Right hindlimb (tissue), 1 donor: ENCODE results near the gene NGRN.
A peak's percentile ranks its signal among the peaks of the same experiment; 100 is the strongest.

Experiments
- DNase-seq: peaks from one replicate; pipeline ENCODE4 v3.0.0-alpha.2; 2018

NGRN gene

GRCh38 chr15:90265271-90266060, at the start of gene NGRN:
Gene NGRN (plus strand): TSS chr15:90265672. CDS start chr15:90265713, 41 bp downstream.
- DNase-seq = peak; percentile 96

- DNase-seq = no peak
These were observed 47.6 kb upstream of the NGRN start for GRCh38 chr15:90217671-90218394.

GRCh38 chr15:90219421-90220141, 45.9 kb upstream of the NGRN start:
- no peak for DNase-seq

GRCh38 chr15:90221246-90221900, 44.1 kb upstream of the NGRN start:
- DNase-seq = peak; percentile 73

GRCh38 chr15:90222547-90222946, 42.9 kb upstream of the NGRN start:
- DNase-seq = no peak

GRCh38 chr15:90223441-90224165, 41.9 kb upstream of the NGRN start:
- DNase-seq = no peak

- DNase-seq = no peak
These were observed 40.4 kb upstream of the NGRN start for GRCh38 chr15:90225047-90225446.

- no peak for DNase-seq
These were observed 39.8 kb upstream of the NGRN start for GRCh38 chr15:90225504-90226234.

GRCh38 chr15:90227336-90227735, 38.1 kb upstream of the NGRN start:
- no peak for DNase-seq

GRCh38 chr15:90227816-90228772, 37.4 kb upstream of the NGRN start:
- no peak for DNase-seq

- no peak for DNase-seq
These were observed 36.5 kb upstream of the NGRN start for GRCh38 chr15:90228960-90229359.

- DNase-seq = no peak
These were observed 35.4 kb upstream of the NGRN start for GRCh38 chr15:90230071-90230494.

GRCh38 chr15:90230610-90231009, 34.9 kb upstream of the NGRN start:
- DNase-seq = no peak

- DNase-seq = no peak
These were observed 34.1 kb upstream of the NGRN start for GRCh38 chr15:90231028-90232017.

- no peak for DNase-seq
These were observed 33.3 kb upstream of the NGRN start for GRCh38 chr15:90232196-90232595.

GRCh38 chr15:90232941-90233386, 32.5 kb upstream of the NGRN start:
- DNase-seq = no peak

- peak; percentile 98 for DNase-seq
These were observed 31.9 kb upstream of the NGRN start, which contains the start of gene CIB1 for GRCh38 chr15:90233387-90234095. Gene CIB1 (minus strand): TSS chr15:90233941. CDS start chr15:90233885, 56 bp downstream.
